HCT116 (cell line): ENCODE results near the gene C11orf54.

Experiments used
- CTCF ChIP-seq, 3 experiments: fragments of 200-600 bp in 1 of 3; sonication (generic) in 1 of 3; IDR thresholded peaks in 2 of 3; conservative IDR thresholded peaks in 1 of 3; 2 replicates each; pipeline ENCODE4 v1.5.1; 2012 to 2017; ENCODE audit warnings: low read depth in 2 of 3, low read length in 2 of 3, antibody characterized with exemption in 1 of 3, borderline replicate concordance in 1 of 3, control low read depth in 1 of 3, mild to moderate bottlenecking in 1 of 3, mixed read lengths in 1 of 3, mixed run types in 1 of 3, moderate library complexity in 1 of 3; ENCODE audit not compliant: insufficient read depth in 1 of 3
- POLR2A ChIP-seq: IDR thresholded peaks from 2 replicates; pipeline ENCODE4 v1.7.0; 2011; ENCODE audit warnings: borderline replicate concordance; ENCODE audit not compliant: insufficient read depth, insufficient read length; ENCODE audit errors: extremely low read depth

DNA sequence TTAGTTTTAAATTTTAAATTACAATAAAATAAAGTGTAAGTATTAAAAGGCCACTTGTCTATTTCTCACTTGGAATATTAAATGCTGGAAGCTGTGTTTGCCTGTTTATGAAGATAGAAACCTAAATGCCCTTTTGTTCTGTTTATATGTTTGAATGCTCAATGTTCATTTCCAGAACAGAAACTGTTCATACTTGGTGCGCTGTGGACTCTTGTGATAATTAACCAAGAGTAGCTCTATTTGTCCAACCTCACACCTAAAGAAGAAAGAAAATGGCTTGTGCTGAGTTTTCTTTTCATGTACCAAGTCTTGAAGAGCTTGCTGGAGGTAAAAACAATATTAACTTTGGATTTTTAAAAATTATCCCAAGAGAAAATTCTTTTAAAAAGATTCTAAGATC, 5.7 kb downstream of the C11orf54 start:
- no peak for TF ChIP-seq POLR2A
- TF ChIP-seq CTCF (IDR thresholded peaks at IDR 0.05 in 2 of 3, conservative IDR thresholded peaks at IDR 0.05 in 1 of 3; ENCODE audit: borderline replicate concordance in 1 of 3, insufficient read depth in 1 of 3, low read depth in 2 of 3, low read length in 2 of 3) = no peak
